ENCODE results near the gene SACS.

The SACS gene

GRCh38 chr13:23372264-23372906 lies 61.1 kb downstream of the SACS start:
- Histone ChIP-seq H3K9me3 (ENCODE audit: control insufficient read depth, low read length) (no peaks in the 10 kb centered on the region), H3K9ac (ENCODE audit: low read length) (no peak overlapping the region), H3K27me3 (ENCODE audit: control insufficient read depth in 1 of 2, insufficient read depth in 1 of 2, low read length in 2 of 2) (no peaks in the 10 kb centered on the region), H3K4me2 (ENCODE audit: low read length, poor library complexity, severe bottlenecking) (no peak overlapping the region), H2AK5ac (ENCODE audit: low read length, severe bottlenecking) (no peak overlapping the region), H4K91ac (ENCODE audit: low read length) (no peak overlapping the region), H3K18ac (ENCODE audit: low read depth in 1 of 2, low read length in 2 of 2) (no peak overlapping the region), H3K4me1 (ENCODE audit: control insufficient read depth, insufficient read depth, low read depth, low read length) (peaks cover 7% of the 10 kb centered on the region), H3K14ac (ENCODE audit: low read length in 2 of 2) (no peak overlapping the region), H2AFZ (ENCODE audit: low read depth, low read length) (no peak overlapping the region), H3K4ac (ENCODE audit: low read depth in 1 of 2, low read length in 2 of 2) (no peak overlapping the region), H3K36me3 (ENCODE audit: control insufficient read depth in 1 of 2, insufficient read depth in 2 of 2, low read depth in 1 of 2, low read length in 2 of 2) (peaks cover 23 to 59% of the 10 kb centered on the region in 2 experiments), H2BK15ac (ENCODE audit: low read depth, poor library complexity, severe bottlenecking) (no peak overlapping the region), H3K23ac (ENCODE audit: low read length in 2 of 2) (no peak overlapping the region), H2BK5ac (ENCODE audit: low read depth, low read length, poor library complexity, severe bottlenecking) (no peak overlapping the region), H3K4me3 (ENCODE audit: insufficient read depth in 1 of 2, low read depth in 1 of 2, low read length in 2 of 2) (peak overlapping the region in 1 of 2 experiments; percentile 82), H3K79me1 (replicated peaks; ENCODE audit: low read length, poor library complexity, severe bottlenecking) (peaks cover 8% of the 10 kb centered on the region), H2BK12ac (ENCODE audit: low read length in 2 of 2) (no peak overlapping the region), H2BK120ac (ENCODE audit: low read depth, low read length) (no peak overlapping the region), H4K8ac (ENCODE audit: low read length) (no peak overlapping the region), H3K27ac (ENCODE audit: low read length, poor library complexity, severe bottlenecking) (no peak overlapping the region)
- DNase-seq: no peak
- 57% methylated on average over 5 of the region's 5 CpGs for WGBS

- Histone ChIP-seq H2AFZ (ENCODE audit: low read depth, low read length) (no peak overlapping the region), H3K4me1 (ENCODE audit: control insufficient read depth, insufficient read depth, low read depth, low read length) (peaks cover 2% of the 10 kb centered on the region), H3K27me3 (ENCODE audit: control insufficient read depth in 1 of 2, insufficient read depth in 1 of 2, low read length in 2 of 2) (no peaks in the 10 kb centered on the region), H2BK15ac (ENCODE audit: low read depth, poor library complexity, severe bottlenecking) (no peak overlapping the region), H4K91ac (ENCODE audit: low read length) (no peak overlapping the region), H3K79me1 (replicated peaks; ENCODE audit: low read length, poor library complexity, severe bottlenecking) (peaks cover 18% of the 10 kb centered on the region), H2BK120ac (ENCODE audit: low read depth, low read length) (no peak overlapping the region), H2AK5ac (ENCODE audit: low read length, severe bottlenecking) (no peak overlapping the region), H3K4me3 (ENCODE audit: insufficient read depth in 1 of 2, low read depth in 1 of 2, low read length in 2 of 2) (no peak overlapping the region), H2BK12ac (ENCODE audit: low read length in 2 of 2) (no peak overlapping the region), H3K9me3 (ENCODE audit: control insufficient read depth, low read length) (no peaks in the 10 kb centered on the region), H3K36me3 (ENCODE audit: control insufficient read depth in 1 of 2, insufficient read depth in 2 of 2, low read depth in 1 of 2, low read length in 2 of 2) (peaks cover 30 to 95% of the 10 kb centered on the region in 2 experiments), H3K18ac (ENCODE audit: low read depth in 1 of 2, low read length in 2 of 2) (no peak overlapping the region), H3K4me2 (ENCODE audit: low read length, poor library complexity, severe bottlenecking) (no peak overlapping the region), H3K23ac (ENCODE audit: low read length in 2 of 2) (no peak overlapping the region), H2BK5ac (ENCODE audit: low read depth, low read length, poor library complexity, severe bottlenecking) (no peak overlapping the region), H3K27ac (ENCODE audit: low read length, poor library complexity, severe bottlenecking) (no peak overlapping the region), H3K9ac (ENCODE audit: low read length) (no peak overlapping the region), H3K4ac (ENCODE audit: low read depth in 1 of 2, low read length in 2 of 2) (no peak overlapping the region), H4K8ac (ENCODE audit: low read length) (no peak overlapping the region), H3K14ac (ENCODE audit: low read length in 2 of 2) (no peak overlapping the region)
- DNase-seq: no peak
- 97% methylated on average over 5 of the region's 6 CpGs for WGBS
Measured at GRCh38 chr13:23367907-23368306, 65.6 kb downstream of the SACS start.

GRCh38 chr13:23365652-23366051 lies 67.8 kb downstream of the SACS start:
- no peak overlapping the region for H2BK15ac ChIP-seq (ENCODE audit: low read depth, poor library complexity, severe bottlenecking)
- H2AK5ac ChIP-seq (ENCODE audit: low read length, severe bottlenecking): no peak overlapping the region
- H3K27me3 ChIP-seq (ENCODE audit: control insufficient read depth in 1 of 2, insufficient read depth in 1 of 2, low read length in 2 of 2): no peaks in the 10 kb centered on the region
- WGBS: 95% methylated on average over 2 of the region's 3 CpGs
- H3K23ac ChIP-seq (ENCODE audit: low read length in 2 of 2): no peak overlapping the region
- no peaks in the 10 kb centered on the region for H3K4me1 ChIP-seq (ENCODE audit: control insufficient read depth, insufficient read depth, low read depth, low read length)
- H4K8ac ChIP-seq (ENCODE audit: low read length): no peak overlapping the region
- no peak overlapping the region for H2BK12ac ChIP-seq (ENCODE audit: low read length in 2 of 2)
- no peak overlapping the region for H2AFZ ChIP-seq (ENCODE audit: low read depth, low read length)
- H2BK5ac ChIP-seq (ENCODE audit: low read depth, low read length, poor library complexity, severe bottlenecking): no peak overlapping the region
- H3K14ac ChIP-seq (ENCODE audit: low read length in 2 of 2): no peak overlapping the region
- no peak overlapping the region for H3K27ac ChIP-seq (ENCODE audit: low read length, poor library complexity, severe bottlenecking)
- no peak overlapping the region for H4K91ac ChIP-seq (ENCODE audit: low read length)
- no peak overlapping the region for H3K18ac ChIP-seq (ENCODE audit: low read depth in 1 of 2, low read length in 2 of 2)
- no peak overlapping the region for H3K4ac ChIP-seq (ENCODE audit: low read depth in 1 of 2, low read length in 2 of 2)
- H3K4me3 ChIP-seq (ENCODE audit: insufficient read depth in 1 of 2, low read depth in 1 of 2, low read length in 2 of 2): no peak overlapping the region
- no peak overlapping the region for H3K9ac ChIP-seq (ENCODE audit: low read length)
- H3K4me2 ChIP-seq (ENCODE audit: low read length, poor library complexity, severe bottlenecking): no peak overlapping the region
- no peak overlapping the region for H2BK120ac ChIP-seq (ENCODE audit: low read depth, low read length)
- no peaks in the 10 kb centered on the region for H3K9me3 ChIP-seq (ENCODE audit: control insufficient read depth, low read length)
- H3K79me1 ChIP-seq (replicated peaks; ENCODE audit: low read length, poor library complexity, severe bottlenecking): peaks cover 21% of the 10 kb centered on the region
- no peak for DNase-seq
- peaks cover 31 to 91% of the 10 kb centered on the region in 2 experiments for H3K36me3 ChIP-seq (ENCODE audit: control insufficient read depth in 1 of 2, insufficient read depth in 2 of 2, low read depth in 1 of 2, low read length in 2 of 2)

GRCh38 chr13:23359882-23360281 lies 73.6 kb downstream of the SACS start:
- no peak overlapping the region for H3K4ac ChIP-seq (ENCODE audit: low read depth in 1 of 2, low read length in 2 of 2)
- no peak overlapping the region for H2AK5ac ChIP-seq (ENCODE audit: low read length, severe bottlenecking)
- H3K4me2 ChIP-seq (ENCODE audit: low read length, poor library complexity, severe bottlenecking): no peak overlapping the region
- no peak overlapping the region for H2BK5ac ChIP-seq (ENCODE audit: low read depth, low read length, poor library complexity, severe bottlenecking)
- WGBS: no CpG with 5 or more reads among the region's 1 CpG
- no peaks in the 10 kb centered on the region for H3K4me1 ChIP-seq (ENCODE audit: control insufficient read depth, insufficient read depth, low read depth, low read length)
- no peak overlapping the region for H2BK15ac ChIP-seq (ENCODE audit: low read depth, poor library complexity, severe bottlenecking)
- H3K9me3 ChIP-seq (ENCODE audit: control insufficient read depth, low read length): no peaks in the 10 kb centered on the region
- no peak overlapping the region for H3K4me3 ChIP-seq (ENCODE audit: insufficient read depth in 1 of 2, low read depth in 1 of 2, low read length in 2 of 2)
- H2BK120ac ChIP-seq (ENCODE audit: low read depth, low read length): no peak overlapping the region
- H4K8ac ChIP-seq (ENCODE audit: low read length): no peak overlapping the region
- no peak overlapping the region for H3K23ac ChIP-seq (ENCODE audit: low read length in 2 of 2)
- H2AFZ ChIP-seq (ENCODE audit: low read depth, low read length): no peak overlapping the region
- H3K18ac ChIP-seq (ENCODE audit: low read depth in 1 of 2, low read length in 2 of 2): no peak overlapping the region
- no peak overlapping the region for H4K91ac ChIP-seq (ENCODE audit: low read length)
- no peak overlapping the region for H3K9ac ChIP-seq (ENCODE audit: low read length)
- H3K79me1 ChIP-seq (replicated peaks; ENCODE audit: low read length, poor library complexity, severe bottlenecking): peaks cover 22% of the 10 kb centered on the region
- H2BK12ac ChIP-seq (ENCODE audit: low read length in 2 of 2): no peak overlapping the region
- no peak overlapping the region for H3K27ac ChIP-seq (ENCODE audit: low read length, poor library complexity, severe bottlenecking)
- H3K27me3 ChIP-seq (ENCODE audit: control insufficient read depth in 1 of 2, insufficient read depth in 1 of 2, low read length in 2 of 2): no peaks in the 10 kb centered on the region
- H3K14ac ChIP-seq (ENCODE audit: low read length in 2 of 2): no peak overlapping the region
- DNase-seq: no peak
- peaks cover 34 to 93% of the 10 kb centered on the region in 2 experiments for H3K36me3 ChIP-seq (ENCODE audit: control insufficient read depth in 1 of 2, insufficient read depth in 2 of 2, low read depth in 1 of 2, low read length in 2 of 2)

Measured in mesenchymal stem cell (in vitro differentiated cells and primary cell).